Spleen (tissue), 11 donors: Measurements from ENCODE around the gene DNAAF1. TPM values are rescaled to one million over a fixed set of nuclear protein-coding genes. Genes with fewer than 3 reads are reported as not detected.

Experiments used
- DNase-seq: peaks from one replicate; pipeline ENCODE4 v3.0.0-alpha.2; 2020
- H3K27ac ChIP-seq, 8 donors: fragments of 200-600 bp; sonication (generic) in 7 of 8; 1 replicate in 4 of 8; 2 replicates in 4 of 8; pipeline versions ENCODE4 v1.5.0 to v1.8.0; 2016 to 2021; ENCODE audit warnings: inconsistent platforms in 4 of 8, mild to moderate bottlenecking in 4 of 8, moderate library complexity in 1 of 8
- H3K27me3 ChIP-seq, 7 donors: fragments of 200-600 bp; sonication (generic) in 6 of 7; replicated peaks in 1 of 7; 1 replicate in 4 of 7; 2 replicates in 3 of 7; pipeline versions ENCODE4 v1.5.0 to v1.8.0; 2016 to 2021; ENCODE audit warnings: inconsistent platforms in 3 of 7, mild to moderate bottlenecking in 1 of 7
- H3K36me3 ChIP-seq, 6 donors: fragments of 200-600 bp; sonication (generic) in 5 of 6; 1 replicate in 4 of 6; 2 replicates in 2 of 6; pipeline versions ENCODE4 v1.5.0 to v1.8.0; 2016 to 2021; ENCODE audit warnings: inconsistent platforms in 2 of 6
- H3K4me1 ChIP-seq, 6 donors: fragments of 200-600 bp; sonication (generic) in 5 of 6; 1 replicate in 3 of 6; 2 replicates in 3 of 6; pipeline versions ENCODE4 v1.5.0 to v1.8.0; 2016 to 2021; ENCODE audit warnings: inconsistent platforms in 3 of 6
- H3K4me3 ChIP-seq, 8 donors: fragments of 200-600 bp; sonication (generic) in 7 of 8; 1 replicate in 4 of 8; 2 replicates in 4 of 8; pipeline versions ENCODE4 v1.5.0 to v1.8.0; 2016 to 2021; ENCODE audit warnings: inconsistent platforms in 4 of 8, mild to moderate bottlenecking in 4 of 8, moderate library complexity in 2 of 8
- H3K9me3 ChIP-seq, 8 donors: fragments of 200-600 bp; sonication (generic) in 7 of 8; 1 replicate in 4 of 8; 2 replicates in 4 of 8; pipeline versions ENCODE4 v1.5.0 to v1.8.0; 2016 to 2021; ENCODE audit warnings: inconsistent platforms in 4 of 8
- CTCF ChIP-seq, 11 experiments: fragments of 200-600 bp in 7 of 11; fragments of 450-650 bp in 4 of 11; sonication (generic) in 4 of 11; IDR thresholded peaks in 8 of 11; conservative IDR thresholded peaks in 3 of 11; 1 replicate in 7 of 11; 2 replicates in 4 of 11; pipeline versions ENCODE4 v1.4.0 to v1.8.0; 2016 to 2021; ENCODE audit warnings: antibody characterized with exemption in 11 of 11, inconsistent platforms in 4 of 11, mild to moderate bottlenecking in 1 of 11
- POLR2A ChIP-seq, 3 donors: fragments of 450-650 bp; IDR thresholded peaks; one replicate each; pipeline ENCODE4 v1.5.1; 2017; ENCODE audit warnings: antibody characterized with exemption in 3 of 3, mild to moderate bottlenecking in 1 of 3
- POLR2AphosphoS5 ChIP-seq, 3 donors: sonication (generic); formaldehyde crosslinking; IDR thresholded peaks; one replicate each; pipeline ENCODE4 v1.5.1; 2017; ENCODE audit warnings: antibody characterized with exemption in 3 of 3
- WGBS, 5 donors: extraction: QIAGEN DNeasy Blood & Tissue Kit in 3 of 5; methylation state at CpG; one replicate each; pipeline versions ENCODE4 v1.1.5 to v1.1.7; 2013 to 2018; 5-methylcytosine and 5-hydroxymethylcytosine counted together
- intact Hi-C: fragments of 100-400 bp; cut with DNase I; formaldehyde crosslinking; loops from one replicate; pipeline ENCODE4 v1.15.0; 2023; ENCODE audit warnings: low total_unique reads
- polyA plus RNA-seq, 3 donors: library from polyadenylated mRNA; stranded (reverse); fragments of 200-250 nt; gene quantifications; one replicate each; pipeline ENCODE4 v1.2.1, GENCODE V29; 2013
- total RNA-seq, 7 donors: library from RNA; depleted of rRNA in 3 of 7; stranded (reverse); fragments of >200 nt in 3 of 7; fragmentation: NEBNext Ultra II Directional in 4 of 7; extraction: Animal tissue kit (Norgen Biotek cat#: 25700) in 4 of 7; gene quantifications; one replicate each; pipeline versions ENCODE4 v1.1.0 to v1.2.1, GENCODE V29; 2016 to 2021
- donor health status: healthy with polysubstance abuse.
- donor health status: DM: no; HTN: no; CAD: no; lungs with moderate emphysema.
- donor health status: DM: no; HTN: no; CAD: no.
- donor health status: Bipolar disorder and iron deficiency.
- donor health status: healthy.
- donor health status: DM: no; HTN: no; CAD: no.
- donor health status: DM: yes; HTN: yes; CAD: no.

The DNAAF1 gene
- total and polyA plus RNA-seq, 10 donors = 0.20 to 4.3 (median 1.3) TPM; not detected in 1

- no peak for DNase-seq
- no peak overlapping the region for H3K4me3 ChIP-seq
- H3K27ac ChIP-seq = no peak overlapping the region
- no peaks in the 10 kb centered on the region for H3K4me1 ChIP-seq
- intact Hi-C loops = no loop called here
- TF ChIP-seq POLR2AphosphoS5 (IDR thresholded peaks at IDR 0.05) (no peak), POLR2A (IDR thresholded peaks at IDR 0.05) (no peak), CTCF (IDR thresholded peaks at IDR 0.05 in 8 of 11, conservative IDR thresholded peaks at IDR 0.05 in 3 of 11) (no peak)
- H3K36me3 ChIP-seq = no peaks in the 10 kb centered on the region
- H3K27me3 ChIP-seq = no peaks in the 10 kb centered on the region
- H3K9me3 ChIP-seq = no peaks in the 10 kb centered on the region
- 71 to 88% (median 80%) methylated on average over 8 of the region's 8 CpGs for WGBS, 5 donors
These were observed 62.8 kb downstream of the DNAAF1 start for GRCh38 chr16:84207879-84208278.

- intact Hi-C loops = no loop called here
These were observed 64.9 kb downstream of the DNAAF1 start for GRCh38 chr16:84209989-84210388.

GRCh38 chr16:84212154-84212553 is 67.0 kb downstream of the DNAAF1 start:
- no peaks in the 10 kb centered on the region for H3K9me3 ChIP-seq
- intact Hi-C loops = no loop called here
- no peak for TF ChIP-seq POLR2AphosphoS5 (IDR thresholded peaks at IDR 0.05)
- no peak for TF ChIP-seq POLR2A (IDR thresholded peaks at IDR 0.05)
- TF ChIP-seq CTCF (IDR thresholded peaks at IDR 0.05 in 8 of 11, conservative IDR thresholded peaks at IDR 0.05 in 3 of 11) = no peak
- no peak overlapping the region for H3K27ac ChIP-seq
- H3K36me3 ChIP-seq = no peaks in the 10 kb centered on the region
- no peaks in the 10 kb centered on the region for H3K27me3 ChIP-seq
- H3K4me3 ChIP-seq = no peak overlapping the region
- no peak for DNase-seq
- H3K4me1 ChIP-seq = no peaks in the 10 kb centered on the region
- 63 to 67% (median 66%) methylated on average over 4 of the region's 4 CpGs for WGBS, 5 donors

More at GRCh38 chr16:84209989-84210388, 64.9 kb downstream of the DNAAF1 start:
- WGBS, 5 donors = 74 to 88% (median 81%) methylated on average over 2 of the region's 2 CpGs
- no peak overlapping the region for H3K27ac ChIP-seq
- H3K4me1 ChIP-seq = no peaks in the 10 kb centered on the region
- no peak for TF ChIP-seq POLR2AphosphoS5 (IDR thresholded peaks at IDR 0.05)
- TF ChIP-seq CTCF (IDR thresholded peaks at IDR 0.05 in 8 of 11, conservative IDR thresholded peaks at IDR 0.05 in 3 of 11) = no peak
- no peak for TF ChIP-seq POLR2A (IDR thresholded peaks at IDR 0.05)
- no peaks in the 10 kb centered on the region for H3K36me3 ChIP-seq
- H3K4me3 ChIP-seq = no peak overlapping the region
- no peaks in the 10 kb centered on the region for H3K9me3 ChIP-seq
- DNase-seq = no peak
- no peaks in the 10 kb centered on the region for H3K27me3 ChIP-seq

GRCh38 chr16:84212631-84213030 is 67.5 kb downstream of the DNAAF1 start:
- WGBS, 5 donors = 86 to 93% (median 88%) methylated on average over 4 of the region's 4 CpGs
- Histone ChIP-seq H3K27ac (no peak overlapping the region), H3K4me1 (no peaks in the 10 kb centered on the region), H3K36me3 (no peaks in the 10 kb centered on the region), H3K9me3 (no peaks in the 10 kb centered on the region), H3K4me3 (no peak overlapping the region), H3K27me3 (no peaks in the 10 kb centered on the region)
- no peak for DNase-seq
- TF ChIP-seq POLR2A (IDR thresholded peaks at IDR 0.05) = no peak
- TF ChIP-seq POLR2AphosphoS5 (IDR thresholded peaks at IDR 0.05) = no peak
- no peak for TF ChIP-seq CTCF (IDR thresholded peaks at IDR 0.05 in 8 of 11, conservative IDR thresholded peaks at IDR 0.05 in 3 of 11)
- intact Hi-C loops = no loop called here
